ENCODE measurements around the gene PHLPP1.

- TF ChIP-seq CTCF (IDR thresholded peaks at IDR 0.05): no peak
- no peak for TF ChIP-seq POLR2A (IDR thresholded peaks at IDR 0.05)
Observed at GRCh38 chr18:62925031-62925688, 209.8 kb downstream of the PHLPP1 start.

All from Peyer's patch (tissue), 4 donors.